Stimulated activated CD8-positive, alpha-beta memory T cell treated with anti-CD3 and anti-CD28 coated beads, Interleukin-4, amount 100 ng/mL, for 24 hours (primary cell): ENCODE data around the gene KIR2DL4.
"Not testable (repeated sequence)": the region's sequence is repeated elsewhere in the genome, so short reads cannot be mapped to it uniquely, and the experiment has no call there.

Source experiments
- DNase-seq: peaks from one replicate; pipeline ENCODE4 v3.0.0-alpha.2; 2020; ENCODE audit warnings: low read depth

KIR2DL4 gene

GRCh38 chr19:54804571-54804970, 1.2 kb downstream of the KIR2DL4 start:
- DNase-seq: no peak

GRCh38 chr19:54805665-54806515, 2.5 kb downstream of the KIR2DL4 start:
- DNase-seq: no peak

GRCh38 chr19:54806516-54806838, 3.1 kb downstream of the KIR2DL4 start:
- DNase-seq: no peak

- not testable (repeated sequence) for DNase-seq
Measured at GRCh38 chr19:54814571-54814970, 11.2 kb downstream of the KIR2DL4 start.

- not testable (repeated sequence) for DNase-seq
Measured at GRCh38 chr19:54816251-54816650, 12.8 kb downstream of the KIR2DL4 start, which contains the start of gene KIR3DL1. Gene KIR3DL1 (plus strand): TSS chr19:54816468.

- no peak for DNase-seq
Measured at GRCh38 chr19:54817670-54818536, 14.5 kb downstream of the KIR2DL4 start.

- not testable (repeated sequence) for DNase-seq
Measured at GRCh38 chr19:54824416-54824815, 21.0 kb downstream of the KIR2DL4 start.

- DNase-seq: not testable (repeated sequence)
Measured at GRCh38 chr19:54825326-54825725, 21.9 kb downstream of the KIR2DL4 start.

GRCh38 chr19:54828064-54828463, 24.7 kb downstream of the KIR2DL4 start:
- not testable (repeated sequence) for DNase-seq

GRCh38 chr19:54832496-54832895, 29.1 kb downstream of the KIR2DL4 start, which contains the start of gene KIR2DS4:
Gene KIR2DS4 (plus strand): TSS chr19:54832676.
- not testable (repeated sequence) for DNase-seq

GRCh38 chr19:54835126-54835525, 31.7 kb downstream of the KIR2DL4 start:
- not testable (repeated sequence) for DNase-seq

- DNase-seq: not testable (repeated sequence)
Measured at GRCh38 chr19:54837522-54837921, 34.1 kb downstream of the KIR2DL4 start.

- DNase-seq: not testable (repeated sequence)
Measured at GRCh38 chr19:54843171-54843570, 39.8 kb downstream of the KIR2DL4 start.

- DNase-seq: not testable (repeated sequence)
Measured at GRCh38 chr19:54850061-54850640, 46.7 kb downstream of the KIR2DL4 start, which contains the start of gene KIR3DL2. Gene KIR3DL2 (plus strand): TSS chr19:54850443. CDS start chr19:54850476, 33 bp downstream.

- no peak for DNase-seq
Measured at GRCh38 chr19:54850930-54851329, 47.5 kb downstream of the KIR2DL4 start.

GRCh38 chr19:54851353-54851752, 47.9 kb downstream of the KIR2DL4 start:
- no peak for DNase-seq

GRCh38 chr19:54855241-54855640, 51.8 kb downstream of the KIR2DL4 start:
- not testable (repeated sequence) for DNase-seq

GRCh38 chr19:54858476-54858875, 55.1 kb downstream of the KIR2DL4 start:
- DNase-seq: not testable (repeated sequence)

- not testable (repeated sequence) for DNase-seq
Measured at GRCh38 chr19:54859421-54859820, 56.0 kb downstream of the KIR2DL4 start.

- DNase-seq: not testable (repeated sequence)
Measured at GRCh38 chr19:54863459-54863858, 60.0 kb downstream of the KIR2DL4 start.
